Neural progenitor cell (in vitro differentiated cells): ENCODE measurements around the gene IFT172.

Experiments used
- EZH2 ChIP-seq: fragments of 200-600 bp; sonication (generic); IDR thresholded peaks from 2 replicates; pipeline ENCODE4 v1.6.1; 2017; ENCODE audit warnings: antibody characterized with exemption, mild to moderate bottlenecking, moderate library complexity
- EZH2phosphoT487 ChIP-seq: fragments of 200-600 bp; sonication (generic); IDR thresholded peaks from 2 replicates; pipeline ENCODE4 v1.6.1; 2017; ENCODE audit warnings: antibody characterized with exemption
- TF ChIP-seq, protein P1 (sequence below): fragments of 200-600 bp; sonication (generic); IDR thresholded peaks from 2 replicates; pipeline ENCODE4 v1.5.1; 2017; ENCODE audit warnings: antibody characterized with exemption, mild to moderate bottlenecking

DNA sequence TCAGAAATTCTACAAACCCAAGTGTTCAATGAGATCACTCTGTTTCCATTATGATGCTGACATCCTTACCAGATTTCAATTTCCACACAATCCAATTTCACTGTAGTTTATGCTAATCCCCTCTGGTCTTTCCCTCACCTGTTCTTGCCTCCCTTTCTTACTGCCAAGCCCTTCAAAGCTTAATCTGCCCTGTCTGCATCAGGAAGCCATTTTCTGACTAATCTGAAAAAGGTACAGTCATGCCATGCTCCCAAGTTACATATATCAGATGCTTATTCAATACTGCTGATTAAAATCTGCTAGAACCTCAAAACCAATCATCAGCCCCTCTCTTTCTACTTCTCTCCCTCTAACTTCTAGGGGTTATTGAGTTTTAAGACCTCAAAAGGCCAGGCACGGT lies 38.4 kb downstream of the IFT172 start:
- TF ChIP-seq, protein P1, sequence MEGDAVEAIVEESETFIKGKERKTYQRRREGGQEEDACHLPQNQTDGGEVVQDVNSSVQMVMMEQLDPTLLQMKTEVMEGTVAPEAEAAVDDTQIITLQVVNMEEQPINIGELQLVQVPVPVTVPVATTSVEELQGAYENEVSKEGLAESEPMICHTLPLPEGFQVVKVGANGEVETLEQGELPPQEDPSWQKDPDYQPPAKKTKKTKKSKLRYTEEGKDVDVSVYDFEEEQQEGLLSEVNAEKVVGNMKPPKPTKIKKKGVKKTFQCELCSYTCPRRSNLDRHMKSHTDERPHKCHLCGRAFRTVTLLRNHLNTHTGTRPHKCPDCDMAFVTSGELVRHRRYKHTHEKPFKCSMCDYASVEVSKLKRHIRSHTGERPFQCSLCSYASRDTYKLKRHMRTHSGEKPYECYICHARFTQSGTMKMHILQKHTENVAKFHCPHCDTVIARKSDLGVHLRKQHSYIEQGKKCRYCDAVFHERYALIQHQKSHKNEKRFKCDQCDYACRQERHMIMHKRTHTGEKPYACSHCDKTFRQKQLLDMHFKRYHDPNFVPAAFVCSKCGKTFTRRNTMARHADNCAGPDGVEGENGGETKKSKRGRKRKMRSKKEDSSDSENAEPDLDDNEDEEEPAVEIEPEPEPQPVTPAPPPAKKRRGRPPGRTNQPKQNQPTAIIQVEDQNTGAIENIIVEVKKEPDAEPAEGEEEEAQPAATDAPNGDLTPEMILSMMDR, result no peak
- TF ChIP-seq EZH2 (no peak), EZH2phosphoT487 (no peak)
